PC-3 (cell line): Measurements from ENCODE around the gene PCP4L1.

Experiments used
- CTCF ChIP-seq: fragments of 300-600 bp; sonication (generic); conservative IDR thresholded peaks from 2 replicates; pipeline ENCODE4 v1.5.1; 2017; ENCODE audit warnings: antibody characterized with exemption, low read depth, mild to moderate bottlenecking, low read length
- EZH2 ChIP-seq: fragments of 300-600 bp; sonication (generic); IDR thresholded peaks from one replicate; pipeline ENCODE4 v1.6.1; 2017; ENCODE audit warnings: antibody characterized with exemption, mild to moderate bottlenecking, low read length; ENCODE audit not compliant: unreplicated experiment
- EZH2phosphoT487 ChIP-seq: fragments of 300-600 bp; sonication (generic); IDR thresholded peaks from 2 replicates; pipeline ENCODE4 v1.6.1; 2018; ENCODE audit warnings: mild to moderate bottlenecking, antibody characterized with exemption, low read length, borderline replicate concordance

GRCh38 chr1:161330346-161330745 is 71.8 kb downstream of the PCP4L1 start:
- TF ChIP-seq CTCF (no peak), EZH2phosphoT487 (no peak), EZH2 (no peak)
